Mesothelial cell of epicardium (in vitro differentiated cells): ENCODE measurements around the gene DHX57. TPM values are rescaled to one million over a fixed set of nuclear protein-coding genes. Genes with fewer than 3 reads are reported as not detected.

Experiments
- DNase-seq, 2 experiments: peaks; one replicate each; pipeline ENCODE4 v3.0.0; 2021; ENCODE audit warnings: low spot score in 2 of 2; ENCODE audit not compliant: unreplicated experiment in 2 of 2
- H3K27ac Mint-ChIP-seq: 2 replicates; pipeline ENCODE4 v1.8.0; 2021; ENCODE audit warnings: mixed read lengths
- H3K27me3 Mint-ChIP-seq: 2 replicates; pipeline ENCODE4 v1.8.0; 2021; ENCODE audit warnings: low read depth, mixed read lengths
- H3K36me3 Mint-ChIP-seq: 2 replicates; pipeline ENCODE4 v1.8.0; 2021; ENCODE audit warnings: mixed read lengths
- H3K4me1 Mint-ChIP-seq: 2 replicates; pipeline ENCODE4 v1.8.0; 2021; ENCODE audit warnings: mixed read lengths
- H3K4me3 Mint-ChIP-seq: 2 replicates; pipeline ENCODE4 v1.8.0; 2021; ENCODE audit warnings: mild to moderate bottlenecking, moderate library complexity, mixed read lengths
- H3K9me3 Mint-ChIP-seq: 2 replicates; pipeline ENCODE4 v1.8.0; 2021; ENCODE audit warnings: mixed read lengths
- CTCF ChIP-seq: fragments of 200-600 bp; sonication (generic); IDR thresholded peaks from one replicate; pipeline ENCODE4 v1.5.0; 2021; ENCODE audit warnings: antibody characterized with exemption; ENCODE audit not compliant: unreplicated experiment
- total RNA-seq: library from RNA; stranded (reverse); gene quantifications from 3 replicates; pipeline ENCODE4 v1.2.1, GENCODE V29; 2021

Gene DHX57
- 32.4 to 33.7 TPM (median 32.9 TPM) in 3 replicates for total RNA-seq

- no peak for TF ChIP-seq CTCF
- peaks cover 21% of the 10 kb centered on the region for H3K4me1 Mint-ChIP-seq
- H3K36me3 Mint-ChIP-seq = peaks cover 21% of the 10 kb centered on the region
- peak within 1 kb of the TSS; percentile 91 for H3K27ac Mint-ChIP-seq
- no peaks in the 10 kb centered on the region for H3K27me3 Mint-ChIP-seq
- DNase-seq = peak; percentile 62 to 80
- peaks cover 19% of the 10 kb centered on the region for H3K9me3 Mint-ChIP-seq
- H3K4me3 Mint-ChIP-seq = peak within 1 kb of the TSS; percentile 84
These were observed at the start of gene DHX57, which contains the start of gene MORN2 for GRCh38 chr2:38875576-38876367. TSS of gene DHX57 (minus strand) at chr2:38875934. CDS start at chr2:38868405, 7,529 bp downstream. TSS of gene MORN2 (plus strand) at chr2:38875976.

GRCh38 chr2:38922902-38923301, 47.2 kb upstream of the DHX57 start:
- H3K36me3 Mint-ChIP-seq = no peaks in the 10 kb centered on the region
- no peak for DNase-seq
- no peak overlapping the region for H3K27ac Mint-ChIP-seq
- H3K4me3 Mint-ChIP-seq = no peak overlapping the region
- no peak for TF ChIP-seq CTCF
- no peaks in the 10 kb centered on the region for H3K27me3 Mint-ChIP-seq
- no peaks in the 10 kb centered on the region for H3K9me3 Mint-ChIP-seq
- H3K4me1 Mint-ChIP-seq = no peaks in the 10 kb centered on the region

GRCh38 chr2:38922389-38922788, 46.7 kb upstream of the DHX57 start:
- Mint-ChIP-seq H3K4me3 (no peak overlapping the region), H3K9me3 (no peaks in the 10 kb centered on the region), H3K27me3 (no peaks in the 10 kb centered on the region), H3K27ac (no peak overlapping the region), H3K36me3 (no peaks in the 10 kb centered on the region), H3K4me1 (no peaks in the 10 kb centered on the region)
- DNase-seq = no peak
- no peak for TF ChIP-seq CTCF

GRCh38 chr2:38912619-38913018, 36.9 kb upstream of the DHX57 start:
- peaks cover 2% of the 10 kb centered on the region for H3K4me1 Mint-ChIP-seq
- DNase-seq = no peak
- no peak overlapping the region for H3K4me3 Mint-ChIP-seq
- no peaks in the 10 kb centered on the region for H3K36me3 Mint-ChIP-seq
- no peak overlapping the region for H3K27ac Mint-ChIP-seq
- no peaks in the 10 kb centered on the region for H3K27me3 Mint-ChIP-seq
- H3K9me3 Mint-ChIP-seq = no peaks in the 10 kb centered on the region
- TF ChIP-seq CTCF = no peak

DNA sequence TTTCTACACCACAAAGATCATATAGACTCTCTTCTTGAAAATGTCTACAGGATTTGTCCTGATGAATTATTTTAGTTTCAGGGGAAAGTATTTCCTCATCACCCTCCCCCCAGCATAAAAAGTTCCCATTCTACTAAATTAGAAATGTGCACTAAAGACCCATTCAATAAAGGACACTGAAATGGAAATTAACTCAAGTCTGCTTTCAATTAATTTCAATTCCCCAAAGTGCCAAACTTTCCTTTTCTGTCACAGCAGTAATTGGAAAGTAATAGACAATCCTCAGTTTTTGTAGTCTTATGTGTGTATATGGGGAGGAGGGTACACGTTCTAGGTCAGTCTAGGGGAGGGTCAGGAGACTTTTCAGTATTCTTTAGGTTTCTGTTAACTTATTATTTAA, 35.5 kb upstream of the DHX57 start:
- no peak overlapping the region for H3K4me3 Mint-ChIP-seq
- no peaks in the 10 kb centered on the region for H3K9me3 Mint-ChIP-seq
- no peak overlapping the region for H3K27ac Mint-ChIP-seq
- no peaks in the 10 kb centered on the region for H3K36me3 Mint-ChIP-seq
- H3K27me3 Mint-ChIP-seq = no peaks in the 10 kb centered on the region
- H3K4me1 Mint-ChIP-seq = peaks cover 2% of the 10 kb centered on the region
- no peak for DNase-seq
- no peak for TF ChIP-seq CTCF
